ENCODE measurements around the gene UAP1L1.

UAP1L1 gene

GRCh38 chr9:137069508-137070091 lies 7.7 kb upstream of the UAP1L1 start:
- H3K4me3 ChIP-seq (ENCODE audit: low read depth in 1 of 2, low read length in 1 of 2) = peak overlapping the region; percentile 55 to 58
- H3K27ac ChIP-seq = no peak overlapping the region
- H3K9me3 ChIP-seq = no peaks in the 10 kb centered on the region
- no peak for TF ChIP-seq CTCF (IDR thresholded peaks at IDR 0.05)
- H3K36me3 ChIP-seq = no peaks in the 10 kb centered on the region
- peaks cover 60 to 61% of the 10 kb centered on the region in 2 experiments for H3K4me1 ChIP-seq (ENCODE audit: control insufficient read depth in 1 of 2, insufficient read depth in 1 of 2, low read depth in 1 of 2, low read length in 1 of 2)
- H3K27me3 ChIP-seq = peaks cover 34% of the 10 kb centered on the region

- peak; percentile 19 for TF ChIP-seq CTCF (IDR thresholded peaks at IDR 0.05)
- H3K4me1 ChIP-seq (ENCODE audit: control insufficient read depth in 1 of 2, insufficient read depth in 1 of 2, low read depth in 1 of 2, low read length in 1 of 2) = peaks cover 60 to 68% of the 10 kb centered on the region in 2 experiments
Observed at GRCh38 chr9:137070201-137070905, 7.0 kb upstream of the UAP1L1 start, which contains the start of gene SAPCD2. Gene SAPCD2, minus strand, starts transcription at chr9:137070557. Its CDS starts 97 bp downstream, at chr9:137070460.

DNA sequence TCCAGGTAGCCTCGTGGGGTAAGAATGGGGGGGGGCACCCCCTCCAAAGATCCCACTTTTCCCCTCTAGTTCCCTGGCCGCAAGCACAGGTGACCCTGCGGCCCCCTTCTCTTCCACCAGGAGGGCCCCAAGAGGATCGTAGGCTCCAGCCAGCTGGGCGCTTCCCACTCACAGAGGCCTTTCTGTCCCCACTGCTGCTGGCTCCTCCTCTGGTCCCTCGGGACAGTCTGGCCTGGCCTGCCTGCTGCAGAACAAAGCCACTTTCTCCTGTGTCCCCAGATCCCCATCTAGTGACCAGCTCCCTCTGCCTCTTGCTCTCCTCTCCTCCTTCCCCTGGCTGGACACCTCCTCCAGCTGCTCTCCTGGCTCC lies 6.4 kb upstream of the UAP1L1 start:
- no peak for TF ChIP-seq CTCF (IDR thresholded peaks at IDR 0.05)
- H3K9me3 ChIP-seq = no peaks in the 10 kb centered on the region
- peaks cover 60 to 71% of the 10 kb centered on the region in 2 experiments for H3K4me1 ChIP-seq (ENCODE audit: control insufficient read depth in 1 of 2, insufficient read depth in 1 of 2, low read depth in 1 of 2, low read length in 1 of 2)
- peaks cover 47% of the 10 kb centered on the region for H3K27me3 ChIP-seq
- H3K36me3 ChIP-seq = no peaks in the 10 kb centered on the region
- H3K4me3 ChIP-seq (ENCODE audit: low read depth in 1 of 2, low read length in 1 of 2) = peak overlapping the region; percentile 55 to 58
- peak overlapping the region; percentile 51 for H3K27ac ChIP-seq

More at GRCh38 chr9:137070201-137070905, 7.0 kb upstream of the UAP1L1 start, which contains the start of gene SAPCD2:
- H3K27ac ChIP-seq = peak within 1 kb of the TSS; percentile 51
- peak within 1 kb of the TSS; percentile 55 to 58 for H3K4me3 ChIP-seq (ENCODE audit: low read depth in 1 of 2, low read length in 1 of 2)
- H3K27me3 ChIP-seq = peaks cover 41% of the 10 kb centered on the region
- H3K36me3 ChIP-seq = no peaks in the 10 kb centered on the region
- no peaks in the 10 kb centered on the region for H3K9me3 ChIP-seq

- H3K4me1 ChIP-seq (ENCODE audit: control insufficient read depth in 1 of 2, insufficient read depth in 1 of 2, low read depth in 1 of 2, low read length in 1 of 2) = peaks cover 60 to 71% of the 10 kb centered on the region in 2 experiments
- H3K4me3 ChIP-seq (ENCODE audit: low read depth in 1 of 2, low read length in 1 of 2) = peak overlapping the region; percentile 55 to 58
- no peaks in the 10 kb centered on the region for H3K36me3 ChIP-seq
Observed at GRCh38 chr9:137071282-137071681, 6.0 kb upstream of the UAP1L1 start.

DNA sequence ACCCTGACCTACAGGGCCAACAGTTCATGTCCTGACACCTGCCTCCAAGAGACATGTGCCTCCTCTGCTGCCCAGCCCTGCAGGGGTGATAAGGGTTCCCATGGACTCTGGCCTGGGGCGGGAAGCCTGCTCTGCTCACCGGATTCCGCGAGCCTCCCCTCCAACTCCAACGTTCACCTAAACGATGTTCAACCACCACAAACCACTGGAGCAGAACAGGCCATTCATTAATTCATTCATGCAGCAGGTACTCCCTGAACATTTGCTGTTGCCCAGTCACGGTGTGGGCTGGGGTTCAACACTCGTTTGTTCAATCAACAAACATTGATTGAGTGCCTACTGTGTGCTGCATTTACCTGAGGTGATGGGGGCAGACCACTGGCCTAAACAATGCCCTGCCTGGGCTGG lies 3.3 kb upstream of the UAP1L1 start:
- TF ChIP-seq CTCF (IDR thresholded peaks at IDR 0.05) = no peak
- Histone ChIP-seq H3K27ac (peak overlapping the region; percentile 73), H3K27me3 (peaks cover 72% of the 10 kb centered on the region), H3K9me3 (no peaks in the 10 kb centered on the region), H3K36me3 (no peaks in the 10 kb centered on the region), H3K4me3 (ENCODE audit: low read depth in 1 of 2, low read length in 1 of 2) (no peak overlapping the region), H3K4me1 (ENCODE audit: control insufficient read depth in 1 of 2, insufficient read depth in 1 of 2, low read depth in 1 of 2, low read length in 1 of 2) (peaks cover 66 to 69% of the 10 kb centered on the region in 2 experiments)

More at GRCh38 chr9:137071282-137071681, 6.0 kb upstream of the UAP1L1 start:
- H3K9me3 ChIP-seq = no peaks in the 10 kb centered on the region
- peaks cover 51% of the 10 kb centered on the region for H3K27me3 ChIP-seq
- TF ChIP-seq CTCF (IDR thresholded peaks at IDR 0.05) = no peak
- H3K27ac ChIP-seq = peak overlapping the region; percentile 51

All from neutrophil (primary cell).